ENCODE measurements around the gene SRPK3.

The SRPK3 gene

GRCh38 chrX:153797415-153798015 is 16.7 kb downstream of the SRPK3 start:
- Histone ChIP-seq H3K79me2 (ENCODE audit: insufficient read depth, low read length) (peaks cover 6% of the 10 kb centered on the region; the same call in 1 of the 2 replicates), H3K4me1 (ENCODE audit: insufficient read depth, low read length, severe bottlenecking) (peaks cover 22% of the 10 kb centered on the region), H3F3A (ENCODE audit: insufficient read depth, low read length) (no peaks in the 10 kb centered on the region), H3K4me3 (ENCODE audit: low read depth, low read length, poor library complexity, severe bottlenecking) (no peak overlapping the region), H3K9ac (ENCODE audit: low read length) (no peak overlapping the region), H4K20me1 (ENCODE audit: insufficient read depth, low read length) (no peaks in the 10 kb centered on the region), H3K27ac (ENCODE audit: low read depth, low read length, poor library complexity, severe bottlenecking) (no peak overlapping the region), H3K4me2 (ENCODE audit: low read length) (no peak overlapping the region), H3K27me3 (ENCODE audit: insufficient read depth, low read length) (no peaks in the 10 kb centered on the region), H3K36me3 (ENCODE audit: insufficient read depth, low read length) (peaks cover 37% of the 10 kb centered on the region), H3K9me3 (ENCODE audit: low read length) (no peaks in the 10 kb centered on the region), H2AFZ (ENCODE audit: low read length) (no peak overlapping the region), H3K9me2 (ENCODE audit: low read depth, low read length) (no peaks in the 10 kb centered on the region)
- TF ChIP-seq EZH2 (IDR thresholded peaks at IDR 0.05; ENCODE audit: borderline replicate concordance, low read length) (no peak), CTCF (IDR thresholded peaks at IDR 0.05; ENCODE audit: low read length) (no peak)

- H3K36me3 ChIP-seq (ENCODE audit: insufficient read depth, low read length): peaks cover 37% of the 10 kb centered on the region
These were observed 18.5 kb downstream of the SRPK3 start for GRCh38 chrX:153799326-153799725.

GRCh38 chrX:153800177-153800722 is 19.4 kb downstream of the SRPK3 start:
- Histone ChIP-seq H3K4me2 (ENCODE audit: low read length) (no peak overlapping the region), H3K9ac (ENCODE audit: low read length) (no peak overlapping the region), H3K27ac (ENCODE audit: low read depth, low read length, poor library complexity, severe bottlenecking) (no peak overlapping the region), H4K20me1 (ENCODE audit: insufficient read depth, low read length) (no peaks in the 10 kb centered on the region), H3F3A (ENCODE audit: insufficient read depth, low read length) (no peaks in the 10 kb centered on the region), H2AFZ (ENCODE audit: low read length) (no peak overlapping the region), H3K79me2 (ENCODE audit: insufficient read depth, low read length) (no peaks in the 10 kb centered on the region; the same call in 1 of the 2 replicates), H3K27me3 (ENCODE audit: insufficient read depth, low read length) (no peaks in the 10 kb centered on the region), H3K36me3 (ENCODE audit: insufficient read depth, low read length) (peaks cover 37% of the 10 kb centered on the region), H3K9me3 (ENCODE audit: low read length) (no peaks in the 10 kb centered on the region), H3K9me2 (ENCODE audit: low read depth, low read length) (no peaks in the 10 kb centered on the region), H3K4me1 (ENCODE audit: insufficient read depth, low read length, severe bottlenecking) (peaks cover 10% of the 10 kb centered on the region), H3K4me3 (ENCODE audit: low read depth, low read length, poor library complexity, severe bottlenecking) (no peak overlapping the region)
- TF ChIP-seq EZH2 (IDR thresholded peaks at IDR 0.05; ENCODE audit: borderline replicate concordance, low read length) (no peak), CTCF (IDR thresholded peaks at IDR 0.05; ENCODE audit: low read length) (no peak)

More at GRCh38 chrX:153799326-153799725, 18.5 kb downstream of the SRPK3 start:
- no peak overlapping the region for H3K4me3 ChIP-seq (ENCODE audit: low read depth, low read length, poor library complexity, severe bottlenecking)
- no peaks in the 10 kb centered on the region for H3F3A ChIP-seq (ENCODE audit: insufficient read depth, low read length)
- H3K9ac ChIP-seq (ENCODE audit: low read length): no peak overlapping the region
- no peaks in the 10 kb centered on the region for H3K9me2 ChIP-seq (ENCODE audit: low read depth, low read length)
- H3K4me1 ChIP-seq (ENCODE audit: insufficient read depth, low read length, severe bottlenecking): peaks cover 12% of the 10 kb centered on the region
- H3K9me3 ChIP-seq (ENCODE audit: low read length): no peaks in the 10 kb centered on the region
- no peak overlapping the region for H3K27ac ChIP-seq (ENCODE audit: low read depth, low read length, poor library complexity, severe bottlenecking)
- H3K27me3 ChIP-seq (ENCODE audit: insufficient read depth, low read length): no peaks in the 10 kb centered on the region
- no peaks in the 10 kb centered on the region for H4K20me1 ChIP-seq (ENCODE audit: insufficient read depth, low read length)
- no peaks in the 10 kb centered on the region; the same call in 1 of the 2 replicates for H3K79me2 ChIP-seq (ENCODE audit: insufficient read depth, low read length)
- TF ChIP-seq CTCF (IDR thresholded peaks at IDR 0.05; ENCODE audit: low read length): no peak
- no peak for TF ChIP-seq EZH2 (IDR thresholded peaks at IDR 0.05; ENCODE audit: borderline replicate concordance, low read length)
- no peak overlapping the region for H2AFZ ChIP-seq (ENCODE audit: low read length)
- H3K4me2 ChIP-seq (ENCODE audit: low read length): no peak overlapping the region
